HT-29 (cell line): ENCODE data around the gene RBM44. TPM values are rescaled to one million over a fixed set of nuclear protein-coding genes. Genes with fewer than 3 reads are reported as not detected.

Source experiments
- DNase-seq: peaks from one replicate; pipeline ENCODE4 v3.0.0-alpha.2; 2015; ENCODE audit warnings: low spot score
- small RNA-seq: library from RNA; depleted of rRNA; stranded (forward); fragments of <200 nt; gene quantifications from one replicate; pipeline ENCODE3, GENCODE V24; 2014
- total RNA-seq: library from RNA; depleted of rRNA; stranded (reverse); fragments of >200 nt; shearing (Covaris generic); gene quantifications from 2 replicates; pipeline ENCODE4 v1.2.3, GENCODE V29; 2014; rRNA removed

The RBM44 gene
- total RNA-seq, 1 experiment from 2014 or later = 0.08 TPM

GRCh38 chr2:237885111-237885930 is 86.7 kb downstream of the RBM44 start:
- no peak for DNase-seq

GRCh38 chr2:237885931-237886684 is 87.5 kb downstream of the RBM44 start:
- no peak for DNase-seq

- no peak for DNase-seq
Measured at GRCh38 chr2:237886685-237887481, 88.3 kb downstream of the RBM44 start.

- no peak for DNase-seq
Measured at GRCh38 chr2:237888389-237888788, 89.8 kb downstream of the RBM44 start.

GRCh38 chr2:237889016-237889415 is 90.4 kb downstream of the RBM44 start:
- DNase-seq = no peak

GRCh38 chr2:237889811-237890210 is 91.2 kb downstream of the RBM44 start:
- no peak for DNase-seq

Small RNAs within 50 kb of the gene (small RNA-seq; reads per million reads assigned to genes)
- gene RF00157 = 0.29 reads per million

Other genes starting within 250 kb of the RBM44 start
- not detected in 2 replicates for gene PRLH, start 232.2 kb upstream of the RBM44 start, total RNA-seq
- gene RAB17, start 208.0 kb upstream of the RBM44 start, total RNA-seq = 44.2 and 65.1 TPM in 2 replicates
- gene LRRFIP1, start 171.2 kb upstream of the RBM44 start, total RNA-seq = 91.0 and 97.1 TPM in 2 replicates
- 36.5 and 56.0 TPM in 2 replicates for gene RAMP1, start 60.8 kb downstream of the RBM44 start, total RNA-seq
- gene UBE2F, start 168.2 kb downstream of the RBM44 start, total RNA-seq = 35.7 and 40.1 TPM in 2 replicates